A549 treated with dexamethasone at 1 μM for 4 hours (cell line): Measurements from ENCODE around the gene PLA2G2C. TPM values are rescaled to one million over a fixed set of nuclear protein-coding genes. Genes with fewer than 3 reads are reported as not detected.

Experiments
- total RNA-seq: library from RNA; stranded (reverse); fragments of 200-300 nt; extraction: Qiagen RNA extraction; gene quantifications from 5 replicates; pipeline ENCODE4 v1.2.3, GENCODE V29; 2022

Gene PLA2G2C
- total RNA-seq: not detected in 5 replicates

GRCh38 chr1:20185834-20186782 is at the start of gene PLA2G2C, which contains the start of gene UBXN10:
Gene PLA2G2C, minus strand, starts transcription at chr1:20186518. Its CDS starts 9,155 bp downstream, at chr1:20177363.
Gene UBXN10, plus strand, starts transcription at chr1:20186096. Its CDS starts 4,466 bp downstream, at chr1:20190562.

GRCh38 chr1:20138961-20139550 is 47.3 kb downstream of the PLA2G2C start, which contains the start of gene PLA2G2F:
Gene PLA2G2F, plus strand, starts transcription at chr1:20139323. Its CDS starts 105 bp downstream, at chr1:20139428.

GRCh38 chr1:20119347-20119746 is 67.0 kb downstream of the PLA2G2C start, which contains the start of gene PLA2G2D:
Gene PLA2G2D, minus strand, starts transcription at chr1:20119536. Its CDS starts 38 bp downstream, at chr1:20119498.

Other genes starting within 250 kb of the PLA2G2C start
- not detected in 5 replicates for gene PLA2G2A, start 206.9 kb downstream of the PLA2G2C start, total RNA-seq
- not detected in 5 replicates for gene PLA2G5, start 116.3 kb downstream of the PLA2G2C start, total RNA-seq
- 0.05 TPM in 1 of 5 replicates, not detected in the others for gene PLA2G2D, start 67.0 kb downstream of the PLA2G2C start, total RNA-seq
- not detected in 5 replicates for gene PLA2G2F, start 47.2 kb downstream of the PLA2G2C start, total RNA-seq
- 0.01 to 0.02 TPM in 2 of 5 replicates, not detected in the others for gene UBXN10, start 422 bp downstream of the PLA2G2C start, total RNA-seq
- gene VWA5B1, start 104.4 kb upstream of the PLA2G2C start, total RNA-seq: not detected in 5 replicates